Neutrophil (primary cell): ENCODE measurements around the gene GPX6.

Experiments used
- H3K27ac ChIP-seq: fragments of 200-600 bp; sonication (generic); 2 replicates; pipeline ENCODE4 v1.5.1; 2016; ENCODE audit warnings: mild to moderate bottlenecking, moderate library complexity
- H3K27me3 ChIP-seq: fragments of 200-600 bp; sonication (generic); 2 replicates; pipeline ENCODE4 v1.6.0; 2016; ENCODE audit warnings: mild to moderate bottlenecking
- H3K36me3 ChIP-seq: fragments of 200-600 bp; sonication (generic); 2 replicates; pipeline ENCODE4 v1.5.1; 2017
- H3K4me1 ChIP-seq, 2 experiments: fragments of 200-600 bp in 1 of 2; sonication (generic) in 1 of 2; 1 replicate in 1 of 2; 2 replicates in 1 of 2; pipeline versions ENCODE4 v1.5.1 to v1.6.1; 2013 to 2016; ENCODE audit warnings: low read depth in 1 of 2, low read length in 1 of 2, mild to moderate bottlenecking in 1 of 2, moderate library complexity in 1 of 2; ENCODE audit not compliant: control insufficient read depth in 1 of 2, insufficient read depth in 1 of 2
- H3K4me3 ChIP-seq, 2 experiments: fragments of 200-600 bp in 1 of 2; sonication (generic) in 1 of 2; 1 replicate in 1 of 2; 2 replicates in 1 of 2; pipeline ENCODE4 v1.5.1; 2013 to 2016; ENCODE audit warnings: low read depth in 1 of 2, low read length in 1 of 2, mild to moderate bottlenecking in 1 of 2, moderate library complexity in 1 of 2
- H3K9me3 ChIP-seq: fragments of 200-600 bp; sonication (generic); 2 replicates; pipeline ENCODE4 v1.5.1; 2016
- TF ChIP-seq, protein P1 (sequence below): fragments of 200-600 bp; sonication (generic); IDR thresholded peaks from 2 replicates; pipeline ENCODE4 v1.5.1; 2016; ENCODE audit warnings: antibody characterized with exemption

Gene GPX6

DNA sequence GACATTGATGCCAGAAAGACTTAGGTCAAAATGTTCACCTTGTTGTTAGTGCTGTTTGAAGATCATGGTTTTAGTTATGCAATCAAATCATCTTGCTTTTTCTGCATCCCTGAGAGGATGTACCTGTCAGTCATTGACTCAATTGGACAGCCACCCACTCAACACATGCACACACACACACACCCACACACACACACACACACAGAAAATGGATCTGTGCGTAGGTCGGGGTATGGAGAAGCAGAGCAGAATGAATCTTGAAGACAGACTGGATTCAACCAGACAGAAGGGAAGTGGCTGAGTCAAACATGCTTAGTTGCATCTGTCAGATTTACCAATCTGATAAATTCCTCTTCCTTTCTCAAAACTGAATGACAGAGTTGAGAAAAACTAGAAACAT, 53.2 kb downstream of the GPX6 start:
- H3K4me3 ChIP-seq: no peak overlapping the region
- peaks cover 56% of the 10 kb centered on the region for H3K27me3 ChIP-seq
- no peaks in the 10 kb centered on the region for H3K36me3 ChIP-seq
- H3K4me1 ChIP-seq: no peaks in the 10 kb centered on the region
- H3K9me3 ChIP-seq: no peaks in the 10 kb centered on the region
- no peak overlapping the region for H3K27ac ChIP-seq
- TF ChIP-seq, protein P1, sequence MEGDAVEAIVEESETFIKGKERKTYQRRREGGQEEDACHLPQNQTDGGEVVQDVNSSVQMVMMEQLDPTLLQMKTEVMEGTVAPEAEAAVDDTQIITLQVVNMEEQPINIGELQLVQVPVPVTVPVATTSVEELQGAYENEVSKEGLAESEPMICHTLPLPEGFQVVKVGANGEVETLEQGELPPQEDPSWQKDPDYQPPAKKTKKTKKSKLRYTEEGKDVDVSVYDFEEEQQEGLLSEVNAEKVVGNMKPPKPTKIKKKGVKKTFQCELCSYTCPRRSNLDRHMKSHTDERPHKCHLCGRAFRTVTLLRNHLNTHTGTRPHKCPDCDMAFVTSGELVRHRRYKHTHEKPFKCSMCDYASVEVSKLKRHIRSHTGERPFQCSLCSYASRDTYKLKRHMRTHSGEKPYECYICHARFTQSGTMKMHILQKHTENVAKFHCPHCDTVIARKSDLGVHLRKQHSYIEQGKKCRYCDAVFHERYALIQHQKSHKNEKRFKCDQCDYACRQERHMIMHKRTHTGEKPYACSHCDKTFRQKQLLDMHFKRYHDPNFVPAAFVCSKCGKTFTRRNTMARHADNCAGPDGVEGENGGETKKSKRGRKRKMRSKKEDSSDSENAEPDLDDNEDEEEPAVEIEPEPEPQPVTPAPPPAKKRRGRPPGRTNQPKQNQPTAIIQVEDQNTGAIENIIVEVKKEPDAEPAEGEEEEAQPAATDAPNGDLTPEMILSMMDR: no peak

GRCh38 chr6:28458568-28458967, 57.0 kb downstream of the GPX6 start:
- no peaks in the 10 kb centered on the region for H3K9me3 ChIP-seq

More at GRCh38 chr6:28458568-28458967, 57.0 kb downstream of the GPX6 start:
- Histone ChIP-seq H3K27ac (no peak overlapping the region), H3K4me1 (no peaks in the 10 kb centered on the region), H3K4me3 (no peak overlapping the region), H3K27me3 (peaks cover 61% of the 10 kb centered on the region), H3K36me3 (no peaks in the 10 kb centered on the region)
- TF ChIP-seq, protein P1: no peak
